ENCODE measurements around the gene CDK14. TPM values are rescaled to one million over a fixed set of nuclear protein-coding genes. Genes with fewer than 3 reads are reported as not detected.
A peak's percentile ranks its signal among the peaks of the same experiment; 100 is the strongest.

Gene CDK14
- total and polyA plus RNA-seq, 4 donors, result 4.2 to 12.4 (median 7.4) TPM

DNA sequence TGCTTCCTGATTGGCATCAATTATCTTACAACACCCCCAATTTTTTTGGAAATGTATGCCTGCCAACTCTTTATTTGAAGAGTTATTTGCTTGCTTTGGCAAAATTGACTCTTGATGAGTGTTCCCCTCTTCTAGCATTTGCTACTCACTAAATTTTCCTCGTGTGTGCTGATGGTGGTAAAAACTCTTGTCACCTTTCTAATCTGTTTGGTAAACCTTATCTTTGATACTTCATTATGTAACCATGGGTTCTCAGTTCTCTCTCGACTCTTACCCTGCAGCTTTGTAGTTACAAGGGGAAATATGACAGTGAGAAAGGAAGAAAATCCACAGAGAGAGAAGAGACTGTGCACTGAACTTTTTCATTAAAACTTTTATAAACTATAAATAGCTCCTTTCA is 102.5 kb downstream of the CDK14 start:
- H3K9me3 ChIP-seq (ENCODE audit: control insufficient read depth in 4 of 4, low read length in 3 of 4), result no peaks in the 10 kb centered on the region
- H3K27me3 ChIP-seq (ENCODE audit: control insufficient read depth in 4 of 4, insufficient read depth in 4 of 4, low read length in 3 of 4), result no peaks in the 10 kb centered on the region
- no peak overlapping the region for H3K4me3 ChIP-seq (ENCODE audit: low read depth in 1 of 3, low read length in 3 of 3)
- H3K9ac ChIP-seq (ENCODE audit: low read depth in 1 of 2, low read length in 2 of 2), result no peak overlapping the region
- no peak overlapping the region for H3K27ac ChIP-seq (ENCODE audit: low read depth in 1 of 2, low read length in 2 of 2)
- TF ChIP-seq JUND (IDR thresholded peaks at IDR 0.05), result no peak
- TF ChIP-seq RAD21 (IDR thresholded peaks at IDR 0.05), result no peak
- TF ChIP-seq, protein P1, sequence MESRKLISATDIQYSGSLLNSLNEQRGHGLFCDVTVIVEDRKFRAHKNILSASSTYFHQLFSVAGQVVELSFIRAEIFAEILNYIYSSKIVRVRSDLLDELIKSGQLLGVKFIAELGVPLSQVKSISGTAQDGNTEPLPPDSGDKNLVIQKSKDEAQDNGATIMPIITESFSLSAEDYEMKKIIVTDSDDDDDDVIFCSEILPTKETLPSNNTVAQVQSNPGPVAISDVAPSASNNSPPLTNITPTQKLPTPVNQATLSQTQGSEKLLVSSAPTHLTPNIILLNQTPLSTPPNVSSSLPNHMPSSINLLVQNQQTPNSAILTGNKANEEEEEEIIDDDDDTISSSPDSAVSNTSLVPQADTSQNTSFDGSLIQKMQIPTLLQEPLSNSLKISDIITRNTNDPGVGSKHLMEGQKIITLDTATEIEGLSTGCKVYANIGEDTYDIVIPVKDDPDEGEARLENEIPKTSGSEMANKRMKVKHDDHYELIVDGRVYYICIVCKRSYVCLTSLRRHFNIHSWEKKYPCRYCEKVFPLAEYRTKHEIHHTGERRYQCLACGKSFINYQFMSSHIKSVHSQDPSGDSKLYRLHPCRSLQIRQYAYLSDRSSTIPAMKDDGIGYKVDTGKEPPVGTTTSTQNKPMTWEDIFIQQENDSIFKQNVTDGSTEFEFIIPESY (IDR thresholded peaks at IDR 0.05), result no peak
- no peak for TF ChIP-seq TAF1 (conservative IDR thresholded peaks at IDR 0.05)
- no peak for TF ChIP-seq ATF3 (IDR thresholded peaks at IDR 0.05)
- TF ChIP-seq FOXA1 (IDR thresholded peaks at IDR 0.05), result no peak
- peak; percentile 32 for TF ChIP-seq YY1 (IDR thresholded peaks at IDR 0.05)
- TF ChIP-seq, protein P2, sequence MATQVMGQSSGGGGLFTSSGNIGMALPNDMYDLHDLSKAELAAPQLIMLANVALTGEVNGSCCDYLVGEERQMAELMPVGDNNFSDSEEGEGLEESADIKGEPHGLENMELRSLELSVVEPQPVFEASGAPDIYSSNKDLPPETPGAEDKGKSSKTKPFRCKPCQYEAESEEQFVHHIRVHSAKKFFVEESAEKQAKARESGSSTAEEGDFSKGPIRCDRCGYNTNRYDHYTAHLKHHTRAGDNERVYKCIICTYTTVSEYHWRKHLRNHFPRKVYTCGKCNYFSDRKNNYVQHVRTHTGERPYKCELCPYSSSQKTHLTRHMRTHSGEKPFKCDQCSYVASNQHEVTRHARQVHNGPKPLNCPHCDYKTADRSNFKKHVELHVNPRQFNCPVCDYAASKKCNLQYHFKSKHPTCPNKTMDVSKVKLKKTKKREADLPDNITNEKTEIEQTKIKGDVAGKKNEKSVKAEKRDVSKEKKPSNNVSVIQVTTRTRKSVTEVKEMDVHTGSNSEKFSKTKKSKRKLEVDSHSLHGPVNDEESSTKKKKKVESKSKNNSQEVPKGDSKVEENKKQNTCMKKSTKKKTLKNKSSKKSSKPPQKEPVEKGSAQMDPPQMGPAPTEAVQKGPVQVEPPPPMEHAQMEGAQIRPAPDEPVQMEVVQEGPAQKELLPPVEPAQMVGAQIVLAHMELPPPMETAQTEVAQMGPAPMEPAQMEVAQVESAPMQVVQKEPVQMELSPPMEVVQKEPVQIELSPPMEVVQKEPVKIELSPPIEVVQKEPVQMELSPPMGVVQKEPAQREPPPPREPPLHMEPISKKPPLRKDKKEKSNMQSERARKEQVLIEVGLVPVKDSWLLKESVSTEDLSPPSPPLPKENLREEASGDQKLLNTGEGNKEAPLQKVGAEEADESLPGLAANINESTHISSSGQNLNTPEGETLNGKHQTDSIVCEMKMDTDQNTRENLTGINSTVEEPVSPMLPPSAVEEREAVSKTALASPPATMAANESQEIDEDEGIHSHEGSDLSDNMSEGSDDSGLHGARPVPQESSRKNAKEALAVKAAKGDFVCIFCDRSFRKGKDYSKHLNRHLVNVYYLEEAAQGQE (IDR thresholded peaks at IDR 0.05), result no peak
- TF ChIP-seq EGR1 (IDR thresholded peaks at IDR 0.05; ENCODE audit: low read depth in 2 of 2), result no peak
- TF ChIP-seq FOXA2 (IDR thresholded peaks at IDR 0.05), result peak; percentile 27
- no peak for TF ChIP-seq SP1 (IDR thresholded peaks at IDR 0.05)
- no peak for TF ChIP-seq HNF4G (IDR thresholded peaks at IDR 0.05)
- peak in 1 of 2 donors; percentile 26 for TF ChIP-seq HNF4A (conservative IDR thresholded peaks at IDR 0.05)
- TF ChIP-seq NR2F2 (IDR thresholded peaks at IDR 0.05), result no peak
- peak in 1 of 2 donors; percentile 33 for TF ChIP-seq RXRA (IDR thresholded peaks at IDR 0.05)
- no peak for TF ChIP-seq GABPA (IDR thresholded peaks at IDR 0.05 in 1 of 2, conservative IDR thresholded peaks at IDR 0.05 in 1 of 2)
- no peak for TF ChIP-seq CTCF (IDR thresholded peaks at IDR 0.05; ENCODE audit: low read depth, low read length, missing input control)
- TF ChIP-seq MAX (IDR thresholded peaks at IDR 0.05), result no peak
- peaks cover 0 to 37% (median 19%) of the 10 kb centered on the region in 4 donors for H3K4me1 ChIP-seq (ENCODE audit: control insufficient read depth in 4 of 4, insufficient read depth in 4 of 4, low read length in 3 of 4)
- no peaks in the 10 kb centered on the region for H3K36me3 ChIP-seq (ENCODE audit: control insufficient read depth in 4 of 4, insufficient read depth in 3 of 4, low read depth in 1 of 4, low read length in 3 of 4)
- DNase-seq (ENCODE audit: low spot score), result no peak
- 10% methylated on average over 2 of the region's 2 CpGs for WGBS
